Astrocyte of the spinal cord (primary cell): Measurements from ENCODE around the gene PCDHA11.
"Not testable (repeated sequence)": the region's sequence is repeated elsewhere in the genome, so short reads cannot be mapped to it uniquely, and the experiment has no call there.

ENCODE experiments used
- DNase-seq: peaks from one replicate; pipeline ENCODE4 v3.0.0; 2011; ENCODE audit warnings: low read depth, low spot score
- H3K4me3 ChIP-seq: 2 replicates; pipeline ENCODE4 v1.5.1; 2011; ENCODE audit warnings: low read depth, mild to moderate bottlenecking, low read length, moderate library complexity
- CTCF ChIP-seq: IDR thresholded peaks from 2 replicates; pipeline ENCODE4 v1.5.1; 2012; ENCODE audit warnings: low read depth, mild to moderate bottlenecking, low read length, inconsistent platforms
- in situ Hi-C: cut with HindIII; loops from 2 replicates; pipeline ENCODE4 v1.10.0; 2017; ENCODE audit warnings: low sequenced_read_pairs

The PCDHA11 gene

DNA sequence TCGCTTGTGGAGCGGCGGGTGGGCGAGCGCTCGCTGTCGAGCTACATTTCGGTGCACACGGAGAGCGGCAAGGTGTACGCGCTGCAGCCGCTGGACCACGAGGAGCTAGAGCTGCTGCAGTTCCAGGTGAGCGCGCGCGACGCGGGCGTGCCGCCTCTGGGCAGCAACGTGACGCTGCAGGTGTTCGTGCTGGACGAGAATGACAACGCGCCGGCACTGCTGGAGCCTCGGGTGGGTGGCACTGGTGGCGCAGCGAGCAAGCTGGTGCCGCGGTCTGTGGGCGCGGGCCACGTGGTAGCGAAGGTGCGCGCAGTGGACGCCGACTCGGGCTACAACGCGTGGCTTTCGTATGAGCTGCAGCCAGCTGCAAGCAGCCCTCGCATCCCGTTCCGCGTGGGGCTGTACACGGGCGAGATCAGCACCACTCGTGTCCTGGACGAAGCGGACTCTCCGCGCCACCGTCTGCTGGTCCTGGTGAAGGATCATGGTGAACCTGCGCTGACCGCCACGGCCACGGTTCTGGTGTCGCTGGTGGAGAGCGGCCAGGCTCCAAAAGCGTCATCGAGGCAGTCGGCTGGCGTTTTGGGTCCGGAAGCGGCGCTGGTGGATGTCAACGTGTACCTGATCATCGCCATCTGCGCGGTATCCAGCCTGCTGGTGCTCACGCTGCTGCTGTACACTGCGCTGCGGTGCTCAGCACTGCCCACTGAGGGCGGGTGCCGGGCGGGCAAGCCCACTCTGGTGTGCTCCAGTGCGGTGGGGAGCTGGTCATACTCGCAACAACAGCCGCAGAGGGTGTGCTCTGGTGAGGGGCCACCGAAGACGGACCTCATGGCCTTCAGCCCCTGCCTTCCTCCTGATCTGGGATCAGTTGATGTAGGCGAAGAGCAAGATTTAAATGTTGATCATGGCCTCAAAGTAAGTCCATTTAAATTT lies 25.7 kb upstream of the PCDHA11 start:
- no peak for TF ChIP-seq CTCF
- no peak for DNase-seq
- no peak overlapping the region for H3K4me3 ChIP-seq
- in situ Hi-C loops = no loop called here

DNA sequence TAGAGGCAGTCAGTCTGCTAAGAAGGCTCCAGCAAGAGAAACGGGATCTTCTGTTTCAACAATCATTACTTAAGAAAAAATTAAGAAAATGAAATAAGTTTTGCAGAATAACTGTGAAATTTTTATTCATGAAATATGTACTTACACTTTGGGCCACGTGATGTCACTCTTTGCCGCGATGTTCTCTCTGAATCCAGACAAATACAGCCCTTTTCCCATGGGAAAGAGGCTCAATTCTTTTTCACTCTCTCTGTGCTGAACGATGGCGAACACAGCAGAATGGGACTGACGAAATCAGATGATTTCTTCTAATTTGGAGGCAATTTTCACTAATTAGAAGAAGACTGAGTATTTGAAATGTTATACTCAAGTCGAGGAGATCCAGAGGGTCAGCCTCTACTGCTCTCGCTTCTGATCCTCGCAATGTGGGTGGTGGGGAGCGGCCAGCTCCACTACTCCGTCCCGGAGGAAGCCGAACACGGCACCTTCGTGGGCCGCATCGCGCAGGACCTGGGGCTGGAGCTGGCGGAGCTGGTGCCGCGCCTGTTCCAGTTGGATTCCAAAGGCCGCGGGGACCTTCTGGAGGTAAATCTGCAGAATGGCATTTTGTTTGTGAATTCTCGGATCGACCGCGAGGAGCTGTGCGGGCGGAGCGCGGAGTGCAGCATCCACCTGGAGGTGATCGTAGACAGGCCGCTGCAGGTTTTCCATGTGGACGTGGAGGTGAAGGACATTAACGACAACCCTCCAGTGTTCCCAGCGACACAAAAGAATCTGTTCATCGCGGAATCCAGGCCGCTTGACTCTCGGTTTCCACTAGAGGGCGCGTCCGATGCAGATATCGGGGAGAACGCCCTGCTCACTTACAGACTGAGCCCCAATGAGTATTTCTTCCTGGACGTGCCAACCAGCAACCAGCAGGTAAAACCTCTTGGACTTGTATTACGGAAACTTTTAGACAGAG lies 20.3 kb upstream of the PCDHA11 start, which contains the start of gene PCDHA9:
Gene PCDHA9 (plus strand): TSS at position 244 of the 964 bp plus-strand sequence. CDS start 114 bp downstream, at position 358.
- DNase-seq, in situ Hi-C loops: not testable (repeated sequence)

GRCh38 chr5:140849831-140850634 lies 18.7 kb upstream of the PCDHA11 start:
- H3K4me3 ChIP-seq, DNase-seq, in situ Hi-C loops: not testable (repeated sequence)

More for the DNA sequence above, 20.3 kb upstream of the PCDHA11 start, which contains the start of gene PCDHA9:
- not testable (repeated sequence) for H3K4me3 ChIP-seq

DNA sequence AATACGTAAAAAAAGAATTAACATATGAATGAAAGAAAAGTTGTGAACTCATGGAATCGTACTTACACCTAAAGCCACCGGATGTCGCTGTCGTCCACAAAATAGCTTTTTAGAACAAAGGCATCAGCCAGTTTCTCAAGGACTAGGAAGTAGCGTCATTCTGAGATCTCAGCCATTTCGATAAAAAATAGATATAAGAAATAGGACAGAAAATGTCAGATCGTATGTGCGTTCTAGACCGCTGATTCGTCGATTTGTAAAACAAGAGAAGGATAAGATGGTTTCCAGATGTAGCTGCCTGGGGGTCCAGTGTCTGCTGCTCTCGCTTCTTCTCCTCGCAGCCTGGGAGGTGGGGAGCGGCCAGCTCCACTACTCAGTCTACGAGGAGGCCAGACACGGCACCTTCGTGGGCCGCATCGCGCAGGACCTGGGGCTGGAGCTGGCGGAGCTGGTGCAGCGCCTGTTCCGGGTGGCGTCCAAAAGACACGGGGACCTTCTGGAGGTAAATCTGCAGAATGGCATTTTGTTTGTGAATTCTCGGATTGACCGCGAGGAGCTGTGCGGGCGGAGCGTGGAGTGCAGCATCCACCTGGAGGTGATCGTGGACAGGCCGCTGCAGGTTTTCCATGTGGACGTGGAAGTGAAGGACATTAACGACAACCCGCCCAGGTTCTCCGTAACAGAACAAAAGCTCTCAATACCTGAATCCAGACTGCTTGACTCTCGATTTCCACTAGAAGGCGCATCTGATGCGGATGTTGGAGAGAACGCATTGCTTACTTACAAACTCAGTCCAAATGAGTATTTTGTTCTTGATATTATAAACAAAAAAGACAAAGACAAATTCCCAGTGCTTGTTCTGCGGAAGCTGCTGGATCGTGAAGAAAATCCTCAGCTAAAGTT lies 12.7 kb upstream of the PCDHA11 start, which contains the start of gene PCDHA10:
Gene PCDHA10 (plus strand): TSS at position 126 of the 903 bp plus-strand sequence. CDS start 152 bp downstream, at position 278.
- no peak within 1 kb of the TSS for H3K4me3 ChIP-seq
- in situ Hi-C loops = no loop called here
- DNase-seq = peak; percentile 5
- no peak for TF ChIP-seq CTCF

GRCh38 chr5:140857177-140857986 lies 11.4 kb upstream of the PCDHA11 start:
- TF ChIP-seq CTCF = no peak
- H3K4me3 ChIP-seq = no peak overlapping the region
- DNase-seq = no peak
- in situ Hi-C loops = no loop called here

DNA sequence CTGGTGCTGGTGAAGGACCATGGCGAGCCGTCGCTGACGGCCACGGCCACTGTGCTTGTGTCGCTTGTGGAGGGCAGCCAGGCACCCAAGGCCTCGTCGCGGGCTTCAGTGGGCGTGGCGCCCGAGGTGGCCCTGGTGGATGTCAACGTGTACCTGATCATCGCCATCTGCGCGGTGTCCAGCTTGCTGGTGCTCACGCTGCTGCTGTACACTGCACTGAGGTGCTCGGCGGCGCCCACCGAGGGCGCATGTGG lies 10.8 kb upstream of the PCDHA11 start:
- no peak overlapping the region for H3K4me3 ChIP-seq
- in situ Hi-C loops = no loop called here
- TF ChIP-seq CTCF = no peak
- no peak for DNase-seq
